Coronary artery (tissue), 2 donors: ENCODE data around the gene SIGLEC7.

Experiments
- DNase-seq: peaks from one replicate; pipeline ENCODE4 v3.0.0-alpha.2; 2017; ENCODE audit warnings: low spot score
- H3K27ac ChIP-seq, 2 donors: fragments of 200-600 bp; sonication (generic); one replicate each; pipeline ENCODE4 v1.5.1; 2016 to 2019
- H3K4me3 ChIP-seq: fragments of 200-600 bp; sonication (generic); 2 replicates; pipeline ENCODE4 v1.5.1; 2016; ENCODE audit warnings: mild to moderate bottlenecking, moderate library complexity
- CTCF ChIP-seq: fragments of 200-600 bp; sonication (generic); IDR thresholded peaks from one replicate; pipeline ENCODE4 v1.5.1; 2019; ENCODE audit warnings: antibody characterized with exemption

Gene SIGLEC7

GRCh38 chr19:51158474-51159129 is 16.5 kb downstream of the SIGLEC7 start:
- H3K4me3 ChIP-seq = no peak overlapping the region
- peak; percentile 22 for TF ChIP-seq CTCF
- no peak overlapping the region for H3K27ac ChIP-seq
- peak; percentile 67 for DNase-seq

GRCh38 chr19:51159656-51160055 is 17.6 kb downstream of the SIGLEC7 start:
- no peak overlapping the region for H3K27ac ChIP-seq
- no peak for TF ChIP-seq CTCF
- H3K4me3 ChIP-seq = no peak overlapping the region
- DNase-seq = peak; percentile 35

- no peak for TF ChIP-seq CTCF
- no peak overlapping the region for H3K4me3 ChIP-seq
- H3K27ac ChIP-seq = no peak overlapping the region
- DNase-seq = no peak
Measured at GRCh38 chr19:51161266-51161665, 19.2 kb downstream of the SIGLEC7 start.

- TF ChIP-seq CTCF = no peak
- no peak overlapping the region for H3K27ac ChIP-seq
Measured at GRCh38 chr19:51161867-51162496, 19.9 kb downstream of the SIGLEC7 start.

GRCh38 chr19:51163257-51163656 is 21.2 kb downstream of the SIGLEC7 start:
- Histone ChIP-seq H3K4me3 (no peak overlapping the region), H3K27ac (no peak overlapping the region)
- DNase-seq = peak; percentile 24
- TF ChIP-seq CTCF = no peak

More at GRCh38 chr19:51161867-51162496, 19.9 kb downstream of the SIGLEC7 start:
- DNase-seq = no peak
- H3K4me3 ChIP-seq = no peak overlapping the region

- TF ChIP-seq CTCF = no peak
- Histone ChIP-seq H3K27ac (no peak overlapping the region), H3K4me3 (no peak overlapping the region)
- DNase-seq = no peak
Measured at GRCh38 chr19:51164215-51164614, 22.1 kb downstream of the SIGLEC7 start.

GRCh38 chr19:51166846-51167490 is 24.9 kb downstream of the SIGLEC7 start:
- Histone ChIP-seq H3K27ac (no peak overlapping the region), H3K4me3 (no peak overlapping the region)
- no peak for TF ChIP-seq CTCF
- DNase-seq = no peak
